Uterus (tissue), 2 donors: ENCODE measurements around the gene FMNL2.

Experiments
- CTCF ChIP-seq, 4 experiments: fragments of 200-600 bp in 2 of 4; fragments of 450-650 bp in 2 of 4; sonication (generic) in 2 of 4; IDR thresholded peaks; one replicate each; pipeline ENCODE4 v1.5.1; 2016 to 2019; ENCODE audit warnings: antibody characterized with exemption in 4 of 4, mild to moderate bottlenecking in 2 of 4, moderate library complexity in 1 of 4
- POLR2A ChIP-seq, 2 donors: fragments of 450-650 bp; IDR thresholded peaks; one replicate each; pipeline ENCODE4 v1.6.1; 2016; ENCODE audit warnings: antibody characterized with exemption in 2 of 2, mild to moderate bottlenecking in 1 of 2, moderate library complexity in 1 of 2

- TF ChIP-seq CTCF (IDR thresholded peaks at IDR 0.05) (no peak), POLR2A (IDR thresholded peaks at IDR 0.05) (no peak)
Observed at GRCh38 chr2:152600051-152600657, 265.2 kb downstream of the FMNL2 start.
